NCI-H82 (cell line): ENCODE data around the gene SLC23A3.

ENCODE experiments used
- DNase-seq: peaks from one replicate; lab custom pipeline; 2025; lab: John Stamatoyannopoulos, UW

Gene SLC23A3

DNA sequence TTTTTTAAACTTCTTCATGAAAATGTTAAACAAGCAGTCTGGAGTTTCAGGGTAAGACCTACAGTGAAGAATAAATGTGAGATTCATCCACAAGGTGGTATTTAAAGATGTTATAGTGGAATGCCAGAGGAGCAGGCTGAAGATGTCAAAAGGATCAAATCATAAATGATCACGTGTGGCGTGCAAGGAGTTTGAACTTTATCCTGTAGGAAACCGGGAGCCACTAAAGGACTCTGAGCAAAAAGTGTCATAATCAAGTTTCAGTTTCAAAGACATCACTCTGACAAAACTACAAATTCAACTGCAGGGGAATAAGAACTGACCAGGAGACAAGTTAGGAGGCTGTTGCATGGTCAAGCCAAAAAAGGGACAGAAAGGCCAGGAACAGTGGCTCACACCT, 29.1 kb downstream of the SLC23A3 start:
- DNase-seq = no peak

DNA sequence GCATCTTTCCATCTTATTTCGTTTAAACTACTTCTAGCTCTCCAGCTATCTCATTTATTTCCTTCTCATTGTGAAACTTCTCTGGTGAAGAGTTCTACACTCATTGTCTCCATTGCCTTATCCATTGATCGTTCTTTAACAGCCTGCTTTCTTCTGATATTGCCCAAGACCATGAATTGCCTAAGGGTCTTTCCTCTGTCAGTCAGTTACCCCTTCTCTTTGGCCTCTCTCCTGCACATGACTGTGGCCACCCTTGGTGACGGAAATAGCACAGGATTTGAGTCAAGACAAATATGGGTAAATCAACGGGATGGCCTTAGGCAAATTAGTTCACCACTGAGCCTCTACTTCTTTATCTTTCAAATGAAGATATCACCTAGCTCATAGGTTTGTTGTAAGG, 35.9 kb downstream of the SLC23A3 start:
- no peak for DNase-seq

DNA sequence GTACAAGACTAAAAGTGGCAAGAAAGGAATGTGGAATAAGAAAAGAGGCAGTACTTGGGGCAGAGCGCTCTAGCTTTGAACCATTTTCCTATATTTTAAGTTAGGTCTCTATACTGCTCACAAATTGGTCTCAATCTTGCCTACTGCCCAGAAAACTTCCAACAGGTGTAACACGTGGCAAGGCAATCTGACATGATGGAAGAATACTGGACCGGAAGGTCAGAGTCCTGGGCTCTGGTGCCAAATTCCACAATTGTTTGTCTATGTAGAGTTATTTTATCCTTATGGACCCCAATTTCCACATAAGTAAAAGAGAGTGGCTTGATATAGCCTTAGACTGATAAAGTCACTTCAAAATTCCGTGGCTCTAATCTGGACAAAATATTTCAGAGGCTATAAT, 38.1 kb downstream of the SLC23A3 start:
- no peak for DNase-seq

DNA sequence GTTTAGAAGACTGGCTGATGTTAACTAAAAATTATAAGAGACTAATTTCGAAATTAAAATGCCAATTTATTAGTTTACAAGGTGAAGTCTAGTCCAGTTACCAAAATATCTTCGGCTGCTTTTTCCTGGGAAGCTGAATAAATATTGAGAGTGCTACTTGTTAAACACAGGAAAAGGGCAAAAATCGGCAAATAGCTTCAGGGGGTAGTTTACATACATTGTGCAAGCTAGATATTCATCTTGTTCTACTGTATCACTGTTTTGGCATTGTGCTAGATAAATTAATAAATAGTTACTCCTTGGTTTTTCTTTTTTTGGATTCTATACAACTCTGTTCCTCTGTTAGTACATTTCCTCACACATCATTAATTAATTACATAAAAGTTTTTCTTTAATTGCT, 38.5 kb downstream of the SLC23A3 start:
- no peak for DNase-seq

DNA sequence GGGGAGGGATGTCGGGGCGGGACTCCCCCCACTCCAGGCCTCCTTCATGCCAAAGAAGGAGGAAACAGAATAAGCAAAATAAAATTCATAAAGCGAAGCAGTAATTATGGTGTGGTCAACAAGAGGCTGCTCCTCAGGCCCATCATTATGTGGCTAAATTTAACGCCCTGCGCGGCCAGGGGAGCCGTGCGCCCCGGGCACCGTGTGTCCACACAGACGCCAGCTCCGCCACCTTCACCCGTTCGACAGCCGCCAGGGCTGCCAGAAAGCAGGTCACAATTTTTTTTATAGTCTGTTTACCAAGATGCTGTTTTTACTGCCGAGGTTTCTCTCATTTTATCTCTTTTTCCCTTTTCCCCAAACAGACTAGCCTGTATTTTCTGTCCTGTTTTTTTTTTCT, 40.2 kb downstream of the SLC23A3 start:
- no peak for DNase-seq

DNA sequence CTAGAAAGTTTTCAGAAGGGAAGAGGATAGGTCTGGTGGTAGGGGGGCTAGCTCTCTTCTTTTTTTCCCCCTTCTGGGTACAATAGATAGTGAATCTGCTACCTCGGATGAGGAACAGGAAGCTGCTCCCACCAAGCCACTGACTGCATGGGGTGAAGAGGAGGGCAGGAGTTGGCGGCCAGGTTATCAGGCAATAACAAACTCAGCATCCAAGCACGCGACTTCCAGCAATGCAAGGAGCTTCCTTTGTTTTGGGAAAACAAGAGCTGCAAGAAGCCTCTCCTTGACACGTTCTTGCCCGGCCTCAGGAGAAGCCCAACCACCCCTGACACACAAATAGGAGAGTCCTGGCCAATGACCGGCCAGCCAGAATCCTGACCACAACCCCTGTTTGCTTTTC, 41.4 kb downstream of the SLC23A3 start:
- no peak for DNase-seq

DNA sequence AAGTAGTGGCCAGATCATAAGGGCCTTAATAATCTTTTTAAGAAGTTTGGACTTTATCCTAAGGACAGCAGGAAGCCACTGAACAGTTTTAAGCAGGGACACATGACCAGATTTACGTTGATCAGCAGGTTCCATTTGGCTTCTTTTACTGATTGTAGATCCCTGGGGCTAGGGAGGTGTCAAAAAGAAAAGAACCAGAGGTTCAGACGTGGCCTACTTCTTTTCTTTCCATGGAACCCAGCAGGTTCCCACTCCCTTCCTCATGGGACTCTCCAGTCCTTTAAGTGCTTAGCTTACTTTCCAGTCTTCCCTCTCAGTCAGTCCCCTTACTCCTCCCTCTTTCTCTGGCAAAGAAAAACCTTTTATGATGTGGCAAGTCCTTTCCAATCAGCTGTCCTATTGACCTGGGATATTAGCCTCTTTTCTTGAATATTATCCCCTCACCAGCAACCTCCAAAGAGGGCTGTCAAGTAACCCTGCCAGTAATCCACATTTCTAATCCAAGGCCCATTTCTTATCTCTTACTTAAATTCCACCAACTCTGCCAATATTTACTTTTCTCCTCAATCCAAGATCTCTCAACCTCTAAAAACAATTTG, 42.7 kb downstream of the SLC23A3 start:
- DNase-seq = no peak

DNA sequence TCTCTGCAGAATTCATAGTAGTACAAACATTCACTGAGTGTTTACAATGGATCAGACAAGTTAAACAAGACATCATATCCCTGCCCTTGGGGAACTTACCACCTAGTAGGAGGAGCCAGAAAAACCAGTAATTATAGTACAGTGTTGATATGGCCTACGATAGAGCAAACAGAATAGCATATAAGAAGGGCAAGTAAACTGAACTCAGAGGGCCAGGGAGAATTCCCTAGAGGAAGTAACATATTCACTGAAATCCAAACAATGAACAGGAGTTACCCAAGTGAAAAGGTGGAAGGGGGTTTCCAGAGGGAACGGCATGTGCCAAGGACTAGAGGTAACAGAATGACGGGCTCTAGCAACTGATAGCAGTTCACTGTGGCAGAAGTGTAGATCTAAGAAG, 43.3 kb downstream of the SLC23A3 start:
- DNase-seq = no peak

DNA sequence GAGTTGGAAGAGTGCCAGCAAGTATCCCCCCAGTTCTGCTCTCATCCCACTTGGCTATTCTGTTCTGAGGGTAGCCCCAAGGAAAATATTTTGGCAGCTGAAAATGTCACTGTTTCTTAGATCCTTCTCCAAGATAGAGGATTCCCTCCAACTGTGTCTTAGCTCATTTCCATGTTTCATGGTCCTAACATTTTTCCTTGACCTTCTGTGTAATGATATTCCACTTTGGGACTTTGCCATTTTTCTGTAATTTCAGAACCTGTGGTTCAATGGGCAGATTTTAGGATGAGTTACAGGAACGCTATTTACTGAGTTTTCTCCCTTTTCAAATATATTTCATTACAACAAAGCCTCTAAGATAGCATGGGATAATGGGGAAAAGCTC, 44.0 kb downstream of the SLC23A3 start:
- no peak for DNase-seq

DNA sequence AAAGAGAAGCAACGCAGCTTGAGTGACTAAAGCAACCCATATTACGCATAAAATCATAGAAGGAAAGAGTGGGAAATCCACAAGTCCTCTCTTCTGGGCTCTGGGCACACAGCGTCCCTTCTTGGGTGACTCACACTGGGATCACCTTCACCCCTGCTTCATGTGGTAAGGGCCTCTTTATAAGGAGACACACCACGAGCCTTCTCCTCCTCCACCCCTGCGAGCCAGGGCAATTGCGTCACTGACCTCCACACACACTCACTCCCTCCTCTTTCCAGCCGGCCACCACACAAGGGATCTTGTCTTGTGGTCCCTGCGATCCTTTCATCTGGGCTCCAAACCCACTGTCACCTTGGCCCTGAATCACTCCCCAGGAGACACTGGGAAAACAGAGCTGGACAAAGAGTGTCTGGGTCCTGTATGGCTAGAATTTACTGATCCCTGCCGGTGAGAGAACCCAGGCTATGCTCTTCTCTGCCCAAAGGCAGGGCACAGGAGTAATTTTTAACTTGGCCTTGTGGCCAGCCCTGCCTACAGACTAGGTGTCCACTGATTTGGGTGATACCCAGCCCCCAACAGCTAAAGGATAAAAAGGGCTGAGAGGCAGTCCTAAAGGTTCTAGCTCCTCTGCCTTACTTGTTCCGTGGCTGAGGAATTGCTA, 44.5 kb downstream of the SLC23A3 start:
- DNase-seq = no peak

DNA sequence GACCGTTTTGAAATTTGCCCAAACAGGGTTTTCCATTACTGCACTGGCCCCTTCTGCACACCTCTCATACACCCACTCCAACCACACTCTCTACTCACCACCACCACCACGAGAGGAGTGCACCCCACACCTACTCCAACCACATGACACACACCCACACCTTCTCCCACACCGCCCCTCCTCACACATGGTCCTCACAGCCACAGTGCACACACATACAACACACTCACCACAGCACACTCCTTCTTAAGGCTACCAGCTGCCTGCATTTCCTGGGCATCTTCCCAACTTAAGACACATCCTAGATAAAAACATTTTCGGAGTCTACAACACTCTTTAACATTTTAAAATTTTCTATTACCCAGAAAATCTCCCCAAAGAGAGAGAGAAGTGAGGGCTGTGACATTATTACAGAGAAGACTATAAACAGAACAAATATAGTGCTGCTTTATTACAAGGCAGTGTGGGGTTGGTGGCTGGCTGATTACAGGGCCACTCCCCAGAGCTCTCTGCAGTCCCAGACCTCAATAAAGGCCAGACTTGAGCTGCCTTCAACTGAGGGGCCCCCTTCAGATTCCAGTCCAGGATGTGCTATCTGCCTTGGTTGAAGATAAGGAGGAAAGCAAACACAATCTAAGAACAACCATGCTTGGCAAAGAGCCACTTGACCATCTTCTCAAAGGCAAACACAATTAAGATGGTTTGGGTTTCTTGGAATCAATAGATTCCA, 45.3 kb downstream of the SLC23A3 start:
- DNase-seq = no peak

DNA sequence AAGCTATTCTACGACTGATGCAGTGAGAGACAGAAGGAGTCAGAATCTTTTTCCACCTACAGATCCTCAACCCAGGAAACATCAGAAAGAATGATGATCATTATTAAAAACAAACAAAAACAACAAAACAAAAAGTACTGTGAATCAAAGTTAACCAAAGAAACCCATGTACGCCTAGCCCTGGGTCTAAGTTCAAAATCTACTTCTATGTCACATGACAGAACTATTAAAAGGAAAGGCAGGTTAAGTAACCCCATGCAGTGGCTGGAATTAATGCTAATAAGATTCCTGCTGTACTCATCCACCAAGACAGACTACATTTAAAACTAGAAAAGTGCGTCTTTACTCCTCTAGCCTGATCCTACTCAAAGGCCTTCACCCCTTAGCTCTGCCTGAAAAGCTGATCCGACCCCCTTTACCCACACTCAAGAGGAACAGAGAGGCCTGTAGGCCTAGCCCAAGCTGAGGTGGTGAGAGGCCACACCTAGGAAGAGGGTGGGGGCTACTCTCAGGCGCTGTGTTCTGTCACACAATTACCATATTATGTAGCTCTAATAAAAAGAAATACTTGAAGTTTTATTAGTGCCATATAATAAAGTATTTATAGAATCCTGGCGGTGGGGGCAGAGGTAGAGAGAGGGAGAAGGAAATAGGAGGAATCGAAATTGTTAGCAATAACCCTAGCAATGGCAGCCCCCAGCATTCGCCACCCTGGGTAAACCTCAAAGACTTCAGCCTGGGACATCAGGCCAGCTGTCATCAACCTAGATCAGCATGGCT, 46.3 kb downstream of the SLC23A3 start:
- DNase-seq = no peak

DNA sequence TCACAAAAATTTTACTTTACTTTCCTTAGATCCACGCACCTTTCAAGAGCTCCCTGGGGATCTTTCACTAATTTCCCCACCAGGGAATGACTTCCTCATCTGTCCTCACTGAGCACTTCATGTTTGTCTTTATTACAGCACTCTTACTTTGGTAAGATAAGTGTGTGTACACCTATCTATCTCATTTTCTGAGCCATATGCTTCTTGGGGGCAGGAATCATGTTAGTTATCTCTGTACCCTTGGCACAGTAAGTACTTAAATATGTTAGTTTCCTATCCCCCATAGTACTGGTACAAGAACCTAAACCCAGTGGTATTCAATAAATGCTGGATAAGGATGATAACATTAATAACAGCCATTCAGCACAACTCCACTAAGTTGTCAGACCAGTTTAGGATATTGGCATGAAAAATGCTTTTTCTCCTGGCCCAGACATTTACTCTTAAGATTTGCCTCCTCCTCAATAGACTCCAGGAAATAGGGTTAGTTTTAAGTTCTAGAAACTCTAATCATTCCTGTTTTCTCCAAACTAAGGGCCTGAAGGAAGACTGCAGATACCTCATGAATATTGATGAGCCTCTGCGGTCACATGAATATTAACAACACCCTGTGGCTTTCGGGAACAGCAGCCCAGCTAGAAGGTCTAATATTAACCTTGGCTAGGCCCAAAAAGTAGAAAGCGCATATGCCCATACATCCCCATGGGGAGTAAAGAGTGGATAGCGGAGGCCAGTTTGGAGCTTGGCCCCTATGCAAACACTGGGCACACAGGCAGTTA, 47.4 kb downstream of the SLC23A3 start:
- no peak for DNase-seq

DNA sequence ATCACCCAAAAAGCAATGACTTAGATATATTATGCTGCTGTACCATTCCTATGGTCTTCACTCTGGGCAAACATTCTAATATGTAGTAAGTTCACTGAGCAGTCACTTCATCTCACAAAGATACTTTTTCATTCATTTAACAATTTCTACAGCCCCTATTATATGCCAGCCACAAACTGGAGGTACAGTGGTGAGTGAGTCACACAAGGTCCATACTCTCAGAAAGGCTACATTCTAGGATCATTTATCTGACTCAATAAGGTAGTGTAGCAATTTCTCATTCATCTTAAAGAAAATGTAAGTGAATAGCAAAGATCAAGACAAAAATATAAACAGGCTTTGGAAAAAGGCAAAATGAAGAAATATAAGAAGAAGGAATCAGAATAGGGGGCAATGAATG, 49.7 kb downstream of the SLC23A3 start:
- no peak for DNase-seq

DNA sequence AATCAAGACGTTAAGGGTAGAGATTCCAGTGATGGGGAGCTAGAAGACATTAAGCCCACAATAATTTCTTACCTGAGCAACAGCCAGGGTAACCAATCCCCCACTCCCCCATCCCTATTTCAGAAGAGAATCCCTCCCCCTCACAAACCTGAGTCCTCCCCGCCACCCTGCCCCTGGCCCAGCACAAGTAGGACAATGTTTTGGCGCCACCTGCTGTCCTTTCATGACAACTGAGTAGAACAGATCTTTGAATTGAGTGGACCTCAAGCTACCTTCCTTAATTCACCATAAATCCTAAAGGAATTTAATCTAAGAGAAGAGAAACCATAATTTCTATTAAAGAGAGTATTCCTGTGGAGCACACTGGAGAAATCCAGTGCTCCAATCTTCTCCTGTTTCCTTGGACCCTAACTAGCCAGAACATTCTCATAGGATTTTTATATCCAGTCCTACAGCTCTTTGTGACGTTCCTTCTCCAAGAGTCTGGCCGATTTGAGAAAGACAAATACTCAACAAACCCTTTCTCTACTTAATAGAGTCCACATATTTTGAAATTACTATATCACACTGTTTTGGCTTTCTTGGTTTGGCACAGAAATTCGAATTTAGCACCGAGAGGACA, 50.3 kb downstream of the SLC23A3 start:
- peak; percentile 87 for DNase-seq

DNA sequence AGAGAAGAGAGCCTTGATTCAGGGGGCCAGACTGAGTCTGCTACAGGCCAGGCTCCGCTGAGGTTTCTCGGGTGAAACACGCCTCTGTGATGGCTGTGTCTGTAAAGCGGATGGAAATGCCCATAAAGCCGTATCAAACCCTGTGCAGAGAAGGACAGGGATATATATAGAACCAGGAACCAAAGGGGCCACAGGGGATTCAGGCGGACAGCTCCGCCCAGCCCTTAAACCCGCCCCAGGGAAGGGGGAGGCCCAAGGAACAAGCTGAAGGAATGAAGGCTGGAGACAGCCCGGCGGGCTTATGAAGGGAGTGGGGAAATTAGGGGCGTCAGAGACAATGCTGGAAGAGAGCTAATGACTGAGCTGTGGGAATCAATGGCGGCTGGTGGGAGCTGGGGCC, 51.3 kb downstream of the SLC23A3 start:
- DNase-seq = peak; percentile 33

DNA sequence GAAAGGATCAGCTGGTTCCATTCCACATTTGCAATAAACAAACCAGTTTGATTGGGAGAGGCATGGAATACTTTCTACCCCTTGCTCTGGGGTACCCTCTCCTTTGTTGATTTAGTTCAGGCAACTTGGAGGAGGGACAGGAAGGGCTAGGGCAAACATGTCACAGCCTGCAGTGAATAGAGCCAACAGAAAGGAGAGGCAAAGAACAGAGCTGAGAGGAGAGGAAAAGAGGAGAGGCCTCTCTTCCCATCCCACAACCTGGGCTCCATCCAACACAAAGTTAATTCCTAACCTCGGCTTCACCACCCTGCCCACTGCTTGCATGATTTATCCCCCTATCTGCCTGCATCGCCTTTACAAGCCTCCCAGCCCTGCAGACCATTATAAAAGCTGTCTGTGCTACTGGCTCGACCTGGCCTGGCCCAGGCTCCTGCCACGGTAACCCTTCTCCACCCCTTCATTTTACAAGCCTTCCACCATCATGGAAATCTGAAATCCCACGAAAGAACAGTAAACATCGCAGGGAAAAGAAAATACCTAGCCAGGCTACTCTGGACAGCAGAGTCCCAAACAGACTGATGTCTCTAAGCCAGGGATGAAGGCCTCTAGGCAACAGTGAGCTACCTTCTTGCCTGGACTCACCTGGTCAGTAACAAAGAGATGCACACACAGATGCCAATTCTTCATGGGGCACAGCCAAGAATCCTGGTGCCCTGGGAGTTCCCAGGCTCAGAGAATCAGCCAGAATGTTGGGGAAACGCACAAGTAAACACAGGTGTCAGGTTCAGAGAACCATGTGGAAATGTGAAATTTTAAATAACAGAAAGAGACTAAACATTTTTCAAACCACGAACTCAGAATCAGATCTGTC, 52.8 kb downstream of the SLC23A3 start:
- no peak for DNase-seq

DNA sequence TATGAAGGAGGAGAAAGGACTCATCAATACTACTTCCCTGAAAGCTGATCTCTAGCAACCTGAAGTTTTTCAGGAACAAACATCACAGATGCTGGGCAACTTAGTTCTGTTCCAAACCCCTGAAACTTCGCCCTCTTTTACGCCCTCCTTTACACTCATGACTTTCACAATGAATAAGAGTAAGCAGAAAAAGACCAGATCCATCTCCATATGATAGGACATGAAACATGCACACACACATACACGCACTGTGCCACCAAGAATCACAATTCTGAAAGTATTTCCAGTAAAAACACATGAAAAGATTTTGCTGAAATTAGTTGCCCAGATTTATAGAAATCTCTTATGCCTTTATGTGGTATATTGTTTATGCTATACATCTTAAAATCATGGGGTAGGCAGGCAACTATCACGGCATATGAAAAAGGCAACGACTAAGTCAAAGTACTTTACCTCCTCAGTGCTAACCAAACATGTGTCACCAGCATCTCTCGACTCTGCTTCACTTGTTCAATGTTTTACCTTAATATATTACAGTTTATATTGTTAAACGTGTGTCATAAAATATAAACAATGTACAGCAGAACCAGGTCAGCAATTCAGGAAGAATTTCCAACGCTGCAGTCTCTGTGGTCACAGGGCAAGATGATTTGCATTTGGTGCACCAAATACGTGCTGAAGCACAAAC, 57.0 kb downstream of the SLC23A3 start:
- no peak for DNase-seq

DNA sequence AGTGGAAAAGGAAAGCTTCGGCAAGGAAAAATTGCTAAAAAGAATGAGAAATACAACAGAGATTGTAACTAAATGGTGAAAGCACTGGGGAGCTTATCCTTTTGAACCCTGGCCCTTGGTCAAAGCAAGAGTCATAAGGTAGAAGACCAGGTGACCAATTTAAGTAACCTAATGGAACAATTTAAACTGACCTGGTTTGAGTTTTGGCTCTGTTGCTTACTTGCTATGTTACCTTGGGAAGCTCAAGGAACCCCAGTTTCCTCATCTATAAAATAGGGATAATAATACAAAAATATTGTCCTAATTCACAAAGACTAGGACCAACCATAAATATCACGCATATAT, 57.8 kb downstream of the SLC23A3 start:
- DNase-seq = no peak
